HepG2 (cell line): Measurements from ENCODE around the gene USP5. TPM values are rescaled to one million over a fixed set of nuclear protein-coding genes. Genes with fewer than 3 reads are reported as not detected.

Experiments
- ATAD3A ChIP-seq: sonication (generic); formaldehyde crosslinking; IDR thresholded peaks from 2 replicates; pipeline ENCODE4 v1.4.0; 2020; ENCODE audit warnings: missing genetic modification reagents
- CENPX ChIP-seq: sonication (generic); formaldehyde crosslinking; IDR thresholded peaks from 2 replicates; pipeline ENCODE4 v1.9.0; 2021; ENCODE audit warnings: mild to moderate bottlenecking, missing genetic modification reagents, moderate library complexity
- DMAP1 ChIP-seq: IDR thresholded peaks from 2 replicates; pipeline ENCODE4 v1.6.1; 2016
- EP300 ChIP-seq, 3 experiments: sonication (generic) in 1 of 3; formaldehyde crosslinking in 1 of 3; IDR thresholded peaks; 2 replicates each; pipeline versions ENCODE4 v1.5.1 to v1.6.1; 2011 to 2020; ENCODE audit warnings: low read depth in 2 of 3, low read length in 2 of 3, borderline replicate concordance in 1 of 3, improper control_type of control experiment in 1 of 3, mild to moderate bottlenecking in 1 of 3, missing genetic modification reagents in 1 of 3, moderate library complexity in 1 of 3
- ETV6 ChIP-seq: sonication (generic); formaldehyde crosslinking; conservative IDR thresholded peaks from 2 replicates; pipeline ENCODE4 v1.4.0; 2020; ENCODE audit warnings: missing genetic modification reagents
- GATAD2A ChIP-seq: IDR thresholded peaks from 2 replicates; pipeline ENCODE4 v1.6.1; 2016
- GPN1 ChIP-seq: sonication (generic); formaldehyde crosslinking; IDR thresholded peaks from 2 replicates; pipeline ENCODE4 v1.5.1; 2020; ENCODE audit warnings: missing genetic modification reagents, borderline replicate concordance
- HOXA3 ChIP-seq: sonication (generic); formaldehyde crosslinking; IDR thresholded peaks from 2 replicates; pipeline ENCODE4 v1.5.0; 2020; ENCODE audit warnings: missing genetic modification reagents
- KDM6A ChIP-seq: IDR thresholded peaks from 2 replicates; pipeline ENCODE4 v1.6.1; 2016; ENCODE audit warnings: low read depth
- NFE2 ChIP-seq: sonication (generic); formaldehyde crosslinking; IDR thresholded peaks from 2 replicates; pipeline ENCODE4 v1.4.0; 2020; ENCODE audit warnings: missing genetic modification reagents
- RARG ChIP-seq: sonication (generic); formaldehyde crosslinking; IDR thresholded peaks from 2 replicates; pipeline ENCODE4 v1.4.0; 2020; ENCODE audit warnings: low read depth, mild to moderate bottlenecking, missing genetic modification reagents
- SIX4 ChIP-seq: sonication (generic); formaldehyde crosslinking; IDR thresholded peaks from 2 replicates; pipeline ENCODE4 v1.4.0; 2020; ENCODE audit warnings: missing genetic modification reagents
- ZNF101 ChIP-seq: sonication (generic); formaldehyde crosslinking; IDR thresholded peaks from 2 replicates; pipeline ENCODE4 v1.4.0; 2020; ENCODE audit warnings: mild to moderate bottlenecking, low read depth, missing genetic modification reagents, borderline replicate concordance
- ZNF160 ChIP-seq: sonication (generic); formaldehyde crosslinking; IDR thresholded peaks from 2 replicates; pipeline ENCODE4 v1.8.0; 2022; ENCODE audit warnings: mild to moderate bottlenecking, inconsistent platforms, missing genetic modification reagents
- ZNF20 ChIP-seq: sonication (generic); formaldehyde crosslinking; IDR thresholded peaks from 2 replicates; pipeline ENCODE4 v1.4.0; 2020; ENCODE audit warnings: mild to moderate bottlenecking, moderate library complexity, missing genetic modification reagents
- ZNF484 ChIP-seq: sonication (generic); formaldehyde crosslinking; IDR thresholded peaks from 2 replicates; pipeline ENCODE4 v1.5.1; 2020; ENCODE audit warnings: mild to moderate bottlenecking, low read depth, missing genetic modification reagents, borderline replicate concordance
- ZNF660 ChIP-seq: sonication (generic); formaldehyde crosslinking; IDR thresholded peaks from 2 replicates; pipeline ENCODE4 v1.5.1; 2020; ENCODE audit warnings: mild to moderate bottlenecking, low read depth, missing genetic modification reagents, borderline replicate concordance
- ZNF674 ChIP-seq: sonication (generic); formaldehyde crosslinking; IDR thresholded peaks from 2 replicates; pipeline ENCODE4 v1.5.0; 2020; ENCODE audit warnings: low read depth, mild to moderate bottlenecking, missing genetic modification reagents
- ZNF713 ChIP-seq: sonication (generic); formaldehyde crosslinking; IDR thresholded peaks from 2 replicates; pipeline ENCODE4 v1.4.0; 2020; ENCODE audit warnings: mild to moderate bottlenecking, missing genetic modification reagents
- ZNF772 ChIP-seq: sonication (generic); formaldehyde crosslinking; IDR thresholded peaks from 2 replicates; pipeline ENCODE4 v1.5.0; 2020; ENCODE audit warnings: mild to moderate bottlenecking, missing genetic modification reagents
- polyA plus RNA-seq, 8 experiments: library from polyadenylated mRNA; depleted of rRNA in 3 of 8; stranded (reverse) in 7 of 8; unstranded in 1 of 8; fragments of >200 nt; fragmentation: Illumina TruSeq in 4 of 8; extraction: Trizol in 4 of 8; gene quantifications; 2 replicates each; pipeline versions ENCODE4 v1.2.1 to v1.2.3, GENCODE V29; 2011 to 2016; ENCODE audit warnings: low read depth in 4 of 8, missing spikeins in 1 of 8, mixed read lengths in 1 of 8; ENCODE audit not compliant: insufficient read depth in 1 of 8
- total RNA-seq, 5 experiments: library from RNA; depleted of rRNA; stranded (reverse); fragments of >200 nt; fragmentation: Illumina TruSeq; extraction: Trizol; gene quantifications; 2 replicates each; pipeline ENCODE4 v1.2.3, GENCODE V29; 2016; ENCODE audit warnings: low read depth in 1 of 5
- TF ChIP-seq, protein P1 (sequence below): sonication (generic); formaldehyde crosslinking; IDR thresholded peaks from 2 replicates; pipeline ENCODE4 v1.4.0; 2020; ENCODE audit warnings: missing genetic modification reagents
- TF ChIP-seq, protein P2 (sequence below): sonication (generic); formaldehyde crosslinking; IDR thresholded peaks from 2 replicates; pipeline ENCODE4 v1.5.1; 2020; ENCODE audit warnings: missing genetic modification reagents, mild to moderate bottlenecking, borderline replicate concordance
- TF ChIP-seq, protein P3 (sequence below): sonication (generic); formaldehyde crosslinking; IDR thresholded peaks from 2 replicates; pipeline ENCODE4 v1.4.0; 2020; ENCODE audit warnings: missing genetic modification reagents, borderline replicate concordance
- TF ChIP-seq, protein P4 (sequence below): sonication (generic); formaldehyde crosslinking; IDR thresholded peaks from 2 replicates; pipeline ENCODE4 v1.5.1; 2020; ENCODE audit warnings: mild to moderate bottlenecking, missing genetic modification reagents

Gene USP5
- total and polyA plus RNA-seq, 2 of the 13 experiments (the other 11 are each of a cell fraction or from before 2014, with no cell fraction given) = 39.6 to 56.0 TPM

DNA sequence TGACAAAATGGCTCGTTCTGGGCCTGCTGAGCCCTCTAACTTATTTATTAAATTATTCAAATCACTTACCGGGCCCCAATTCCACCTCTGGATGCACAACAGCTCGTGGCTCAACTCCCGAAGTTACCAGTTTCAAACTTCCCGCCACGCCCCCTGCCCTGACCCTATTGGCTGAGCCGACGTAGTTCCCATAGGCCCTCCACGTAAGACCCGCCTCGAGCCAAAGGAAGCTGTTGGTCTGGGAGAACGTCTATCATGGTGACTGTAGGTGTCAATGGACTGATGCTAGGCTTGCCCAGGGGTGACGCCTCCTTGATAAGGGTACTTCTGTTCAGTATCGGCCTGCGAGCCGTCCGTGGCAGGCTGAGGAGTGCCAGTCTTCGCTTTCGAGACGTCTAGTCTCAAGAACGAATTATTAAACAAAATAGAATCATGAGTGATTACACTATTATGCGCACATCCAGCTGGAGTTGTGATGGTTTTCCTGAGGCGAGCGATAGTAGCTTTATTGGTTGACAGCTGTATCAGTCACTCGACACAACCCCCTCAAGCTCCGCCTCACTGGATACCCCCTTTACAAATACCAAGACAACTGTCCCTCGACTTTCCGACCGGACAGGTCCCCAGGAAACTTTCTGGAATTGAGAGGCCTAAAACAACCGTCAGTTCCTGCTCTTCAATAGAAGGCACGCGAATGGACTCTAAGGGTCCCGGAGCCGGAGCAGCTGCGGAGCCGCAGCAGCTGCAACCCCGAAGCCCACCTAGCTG is 613 bp upstream of the USP5 start, which contains the start of gene CDCA3 (continued):
- TF ChIP-seq, protein P1, sequence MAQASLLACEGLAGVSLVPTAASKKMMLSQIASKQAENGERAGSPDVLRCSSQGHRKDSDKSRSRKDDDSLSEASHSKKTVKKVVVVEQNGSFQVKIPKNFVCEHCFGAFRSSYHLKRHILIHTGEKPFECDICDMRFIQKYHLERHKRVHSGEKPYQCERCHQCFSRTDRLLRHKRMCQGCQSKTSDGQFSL (CRISPR knock-in tag) = no peak
- TF ChIP-seq DMAP1 = peak; percentile 68
- no peak for TF ChIP-seq GPN1 (CRISPR knock-in tag)
- TF ChIP-seq, protein P2, sequence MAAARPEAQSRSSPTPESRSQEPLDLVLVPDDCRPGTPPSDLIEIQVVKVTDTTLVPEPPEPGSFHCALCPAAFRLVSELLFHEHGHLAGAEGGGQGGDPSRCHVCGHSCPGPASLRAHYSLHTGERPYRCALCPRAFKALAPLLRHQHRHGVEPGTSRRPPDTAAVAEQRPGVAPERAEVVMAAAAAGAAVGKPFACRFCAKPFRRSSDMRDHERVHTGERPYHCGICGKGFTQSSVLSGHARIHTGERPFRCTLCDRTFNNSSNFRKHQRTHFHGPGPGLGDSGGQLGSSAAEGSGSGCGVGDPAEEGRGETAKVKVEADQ (CRISPR knock-in tag) = 0 out of 2 replicates have a peak, but pooled peaks have one; percentile 31
- no peak for TF ChIP-seq KDM6A (CRISPR knock-in tag)
- TF ChIP-seq ZNF660 (CRISPR knock-in tag) = no peak
- TF ChIP-seq ZNF674 (CRISPR knock-in tag) = no peak
- TF ChIP-seq, protein P3, sequence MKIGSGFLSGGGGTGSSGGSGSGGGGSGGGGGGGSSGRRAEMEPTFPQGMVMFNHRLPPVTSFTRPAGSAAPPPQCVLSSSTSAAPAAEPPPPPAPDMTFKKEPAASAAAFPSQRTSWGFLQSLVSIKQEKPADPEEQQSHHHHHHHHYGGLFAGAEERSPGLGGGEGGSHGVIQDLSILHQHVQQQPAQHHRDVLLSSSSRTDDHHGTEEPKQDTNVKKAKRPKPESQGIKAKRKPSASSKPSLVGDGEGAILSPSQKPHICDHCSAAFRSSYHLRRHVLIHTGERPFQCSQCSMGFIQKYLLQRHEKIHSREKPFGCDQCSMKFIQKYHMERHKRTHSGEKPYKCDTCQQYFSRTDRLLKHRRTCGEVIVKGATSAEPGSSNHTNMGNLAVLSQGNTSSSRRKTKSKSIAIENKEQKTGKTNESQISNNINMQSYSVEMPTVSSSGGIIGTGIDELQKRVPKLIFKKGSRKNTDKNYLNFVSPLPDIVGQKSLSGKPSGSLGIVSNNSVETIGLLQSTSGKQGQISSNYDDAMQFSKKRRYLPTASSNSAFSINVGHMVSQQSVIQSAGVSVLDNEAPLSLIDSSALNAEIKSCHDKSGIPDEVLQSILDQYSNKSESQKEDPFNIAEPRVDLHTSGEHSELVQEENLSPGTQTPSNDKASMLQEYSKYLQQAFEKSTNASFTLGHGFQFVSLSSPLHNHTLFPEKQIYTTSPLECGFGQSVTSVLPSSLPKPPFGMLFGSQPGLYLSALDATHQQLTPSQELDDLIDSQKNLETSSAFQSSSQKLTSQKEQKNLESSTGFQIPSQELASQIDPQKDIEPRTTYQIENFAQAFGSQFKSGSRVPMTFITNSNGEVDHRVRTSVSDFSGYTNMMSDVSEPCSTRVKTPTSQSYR (CRISPR knock-in tag) = no peak
- TF ChIP-seq, protein P4, sequence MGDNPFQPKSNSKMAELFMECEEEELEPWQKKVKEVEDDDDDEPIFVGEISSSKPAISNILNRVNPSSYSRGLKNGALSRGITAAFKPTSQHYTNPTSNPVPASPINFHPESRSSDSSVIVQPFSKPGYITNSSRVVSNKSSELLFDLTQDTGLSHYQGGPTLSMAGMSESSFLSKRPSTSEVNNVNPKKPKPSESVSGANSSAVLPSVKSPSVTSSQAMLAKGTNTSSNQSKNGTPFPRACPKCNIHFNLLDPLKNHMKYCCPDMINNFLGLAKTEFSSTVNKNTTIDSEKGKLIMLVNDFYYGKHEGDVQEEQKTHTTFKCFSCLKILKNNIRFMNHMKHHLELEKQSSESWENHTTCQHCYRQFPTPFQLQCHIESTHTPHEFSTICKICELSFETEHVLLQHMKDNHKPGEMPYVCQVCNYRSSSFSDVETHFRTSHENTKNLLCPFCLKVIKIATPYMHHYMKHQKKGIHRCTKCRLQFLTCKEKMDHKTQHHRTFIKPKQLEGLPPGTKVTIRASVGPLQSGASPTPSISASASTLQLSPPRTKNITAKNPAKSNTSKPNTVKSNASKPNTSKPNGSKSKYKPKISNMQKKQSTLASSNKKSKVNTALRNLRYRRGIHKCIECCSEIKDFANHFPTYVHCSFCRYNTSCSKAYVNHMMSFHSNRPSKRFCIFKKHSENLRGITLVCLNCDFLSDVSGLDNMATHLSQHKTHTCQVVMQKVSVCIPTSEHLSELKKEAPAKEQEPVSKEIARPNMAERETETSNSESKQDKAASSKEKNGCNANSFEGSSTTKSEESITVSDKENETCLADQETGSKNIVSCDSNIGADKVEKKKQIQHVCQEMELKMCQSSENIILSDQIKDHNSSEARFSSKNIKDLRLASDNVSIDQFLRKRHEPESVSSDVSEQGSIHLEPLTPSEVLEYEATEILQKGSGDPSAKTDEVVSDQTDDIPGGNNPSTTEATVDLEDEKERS = no peak
- no peak for TF ChIP-seq ZNF20 (CRISPR knock-in tag)
- no peak for TF ChIP-seq SIX4 (CRISPR knock-in tag)
- TF ChIP-seq EP300 (IDR thresholded peaks at IDR 0.05; ENCODE audit: low read depth in 2 of 2, low read length in 2 of 2) = 0 out of 4 replicates have a peak, but pooled peaks of 1 of the 2 experiments have one; percentile 10
- TF ChIP-seq EP300 (CRISPR knock-in tag; IDR thresholded peaks at IDR 0.05; ENCODE audit: borderline replicate concordance) = no peak
- TF ChIP-seq GATAD2A (CRISPR knock-in tag) = no peak
- no peak for TF ChIP-seq ETV6 (CRISPR knock-in tag)
- TF ChIP-seq NFE2 = no peak
- no peak for TF ChIP-seq ZNF484
- no peak for TF ChIP-seq ZNF772 (CRISPR knock-in tag)
- no peak for TF ChIP-seq ZNF101
- no peak for TF ChIP-seq ZNF713 (CRISPR knock-in tag)
- TF ChIP-seq RARG (CRISPR knock-in tag) = no peak
- TF ChIP-seq ZNF160 (CRISPR knock-in tag) = no peak; the same call in 1 of the 2 replicates
- no peak for TF ChIP-seq CENPX
- no peak for TF ChIP-seq ATAD3A
- TF ChIP-seq HOXA3 (CRISPR knock-in tag) = no peak
